HepG2 (cell line): ENCODE results near the gene ADAM10. TPM values are rescaled to one million over a fixed set of nuclear protein-coding genes. Genes with fewer than 3 reads are reported as not detected.
A peak's percentile ranks its signal among the peaks of the same experiment; 100 is the strongest.

Experiments
- ASH2L ChIP-seq: fragments of 300-600, 200-600 bp; sonication (generic); IDR thresholded peaks from 2 replicates; pipeline ENCODE4 v1.7.0; 2017; ENCODE audit warnings: low read depth, mild to moderate bottlenecking, moderate library complexity, mixed read lengths, low read length; ENCODE audit not compliant: insufficient read length
- CHCHD3 ChIP-seq: sonication (generic); formaldehyde crosslinking; IDR thresholded peaks from 2 replicates; pipeline ENCODE4 v1.8.0; 2022; ENCODE audit warnings: mild to moderate bottlenecking, missing genetic modification reagents, moderate library complexity
- GATAD1 ChIP-seq: IDR thresholded peaks from 2 replicates; pipeline ENCODE4 v1.6.1; 2016; ENCODE audit warnings: missing genetic modification reagents, missing compliant biosample characterization
- MEIS2 ChIP-seq: sonication (generic); formaldehyde crosslinking; IDR thresholded peaks from 2 replicates; pipeline ENCODE4 v1.9.0; 2021; ENCODE audit warnings: mild to moderate bottlenecking, missing genetic modification reagents
- PAX8 ChIP-seq: sonication (generic); formaldehyde crosslinking; IDR thresholded peaks from 2 replicates; pipeline ENCODE4 v1.8.0; 2022; ENCODE audit warnings: mild to moderate bottlenecking, missing genetic modification reagents, borderline replicate concordance
- RARG ChIP-seq: sonication (generic); formaldehyde crosslinking; IDR thresholded peaks from 2 replicates; pipeline ENCODE4 v1.4.0; 2020; ENCODE audit warnings: low read depth, mild to moderate bottlenecking, missing genetic modification reagents
- SP5 ChIP-seq: IDR thresholded peaks from 2 replicates; pipeline ENCODE4 v1.6.1; 2016; ENCODE audit warnings: low read depth, borderline replicate concordance
- TERF1 ChIP-seq: sonication (generic); formaldehyde crosslinking; IDR thresholded peaks from 2 replicates; pipeline ENCODE4 v1.8.0; 2022; ENCODE audit warnings: mild to moderate bottlenecking, missing genetic modification reagents, moderate library complexity
- ZIK1 ChIP-seq: sonication (generic); formaldehyde crosslinking; IDR thresholded peaks from 2 replicates; pipeline ENCODE4 v1.5.0; 2020; ENCODE audit warnings: mild to moderate bottlenecking, low read depth, missing genetic modification reagents, borderline replicate concordance
- ZNF207 ChIP-seq: fragments of 450-650 bp; IDR thresholded peaks from 2 replicates; pipeline ENCODE4 v1.6.1; 2016; ENCODE audit warnings: antibody characterized with exemption, borderline replicate concordance
- ZNF329 ChIP-seq: sonication (generic); formaldehyde crosslinking; IDR thresholded peaks from 2 replicates; pipeline ENCODE4 v1.9.0; 2021; ENCODE audit warnings: low read depth, mild to moderate bottlenecking, missing genetic modification reagents
- ZNF451 ChIP-seq: sonication (generic); formaldehyde crosslinking; IDR thresholded peaks from 2 replicates; pipeline ENCODE4 v1.5.0; 2020; ENCODE audit warnings: mild to moderate bottlenecking, missing genetic modification reagents
- ZNF547 ChIP-seq: sonication (generic); formaldehyde crosslinking; IDR thresholded peaks from 2 replicates; pipeline ENCODE4 v1.5.1; 2020; ENCODE audit warnings: mild to moderate bottlenecking, missing genetic modification reagents
- ZNF614 ChIP-seq: IDR thresholded peaks from 2 replicates; pipeline ENCODE4 v1.6.1; 2018; ENCODE audit warnings: missing biosample characterization, missing genetic modification reagents, inconsistent platforms, borderline replicate concordance
- ZNF644 ChIP-seq: IDR thresholded peaks from 2 replicates; pipeline ENCODE4 v1.6.1; 2016; ENCODE audit warnings: low read depth
- ZNF710 ChIP-seq: sonication (generic); formaldehyde crosslinking; IDR thresholded peaks from 2 replicates; pipeline ENCODE4 v1.5.0; 2020; ENCODE audit warnings: mild to moderate bottlenecking, missing genetic modification reagents, borderline replicate concordance
- ZNF720 ChIP-seq: sonication (generic); formaldehyde crosslinking; IDR thresholded peaks from 2 replicates; pipeline ENCODE4 v1.4.0; 2020; ENCODE audit warnings: missing genetic modification reagents
- ZNF747 ChIP-seq: sonication (generic); formaldehyde crosslinking; IDR thresholded peaks from 2 replicates; pipeline ENCODE4 v1.8.1; 2023; ENCODE audit warnings: missing genetic modification reagents, mild to moderate bottlenecking, borderline replicate concordance
- polyA plus RNA-seq, 8 experiments: library from polyadenylated mRNA; depleted of rRNA in 3 of 8; stranded (reverse) in 7 of 8; unstranded in 1 of 8; fragments of >200 nt; fragmentation: Illumina TruSeq in 4 of 8; extraction: Trizol in 4 of 8; gene quantifications; 2 replicates each; pipeline versions ENCODE4 v1.2.1 to v1.2.3, GENCODE V29; 2011 to 2016; ENCODE audit warnings: low read depth in 4 of 8, missing spikeins in 1 of 8, mixed read lengths in 1 of 8; ENCODE audit not compliant: insufficient read depth in 1 of 8
- total RNA-seq, 5 experiments: library from RNA; depleted of rRNA; stranded (reverse); fragments of >200 nt; fragmentation: Illumina TruSeq; extraction: Trizol; gene quantifications; 2 replicates each; pipeline ENCODE4 v1.2.3, GENCODE V29; 2016; ENCODE audit warnings: low read depth in 1 of 5
- TF ChIP-seq, protein P1 (sequence below): sonication (generic); formaldehyde crosslinking; conservative IDR thresholded peaks from 2 replicates; pipeline ENCODE4 v1.8.0; 2022; ENCODE audit warnings: mild to moderate bottlenecking, moderate library complexity, missing genetic modification reagents
- TF ChIP-seq, protein P2 (sequence below): IDR thresholded peaks from 2 replicates; pipeline ENCODE4 v1.6.1; 2016; ENCODE audit warnings: low read depth, control low read depth
- TF ChIP-seq, protein P3 (sequence below): sonication (generic); formaldehyde crosslinking; IDR thresholded peaks from 2 replicates; pipeline ENCODE4 v1.8.0; 2022; ENCODE audit warnings: mild to moderate bottlenecking, missing genetic modification reagents, borderline replicate concordance

Gene ADAM10
- total and polyA plus RNA-seq, 2 of the 13 experiments (the other 11 are each of a cell fraction or from before 2014, with no cell fraction given), result 92.7 to 125 TPM

DNA sequence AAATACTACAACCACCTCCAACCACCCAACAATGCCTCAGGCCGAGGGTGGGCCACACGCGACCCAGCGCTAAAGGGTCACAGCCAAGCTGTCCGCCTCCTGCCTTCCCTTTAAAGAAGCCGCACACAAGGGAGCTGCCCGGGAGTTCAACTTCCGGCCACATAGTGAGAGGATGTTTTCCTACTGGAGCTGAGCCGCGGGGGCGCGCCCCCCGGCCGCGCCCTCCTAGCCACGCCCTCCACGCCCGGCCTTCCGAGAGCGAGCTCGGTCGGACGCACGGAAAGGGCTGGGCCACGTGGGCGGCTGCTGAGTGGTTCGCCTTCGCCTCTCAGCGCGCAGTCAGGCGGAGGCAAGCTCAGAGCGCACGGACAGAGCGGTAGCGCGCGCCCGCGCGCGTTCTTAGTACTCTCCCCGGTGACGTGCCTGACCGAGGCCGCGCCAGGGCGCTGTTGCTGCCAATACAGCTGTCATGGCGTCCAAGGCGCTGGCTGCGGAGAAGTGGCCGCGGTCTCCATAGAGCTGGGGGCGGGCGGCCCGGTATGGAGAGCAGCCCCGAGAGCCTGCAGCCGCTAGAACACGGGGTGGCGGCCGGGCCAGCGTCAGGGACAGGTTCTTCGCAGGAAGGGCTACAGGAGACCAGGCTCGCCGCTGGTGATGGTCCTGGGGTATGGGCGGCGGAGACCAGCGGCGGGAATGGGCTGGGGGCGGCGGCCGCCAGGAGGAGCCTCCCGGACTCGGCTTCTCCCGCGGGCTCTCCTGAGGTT is 21.5 kb upstream of the ADAM10 start, which contains the start of gene MINDY2 (continued):
- TF ChIP-seq PAX8, result peak; percentile 98
- TF ChIP-seq GATAD1, result peak; percentile 45; the same call in 1 of the 2 replicates
- TF ChIP-seq ZNF329, result no peak
- no peak for TF ChIP-seq RARG
- TF ChIP-seq ZNF451, result peak; percentile 61; the same call in 1 of the 2 replicates
- no peak for TF ChIP-seq CHCHD3
- TF ChIP-seq, protein P1, sequence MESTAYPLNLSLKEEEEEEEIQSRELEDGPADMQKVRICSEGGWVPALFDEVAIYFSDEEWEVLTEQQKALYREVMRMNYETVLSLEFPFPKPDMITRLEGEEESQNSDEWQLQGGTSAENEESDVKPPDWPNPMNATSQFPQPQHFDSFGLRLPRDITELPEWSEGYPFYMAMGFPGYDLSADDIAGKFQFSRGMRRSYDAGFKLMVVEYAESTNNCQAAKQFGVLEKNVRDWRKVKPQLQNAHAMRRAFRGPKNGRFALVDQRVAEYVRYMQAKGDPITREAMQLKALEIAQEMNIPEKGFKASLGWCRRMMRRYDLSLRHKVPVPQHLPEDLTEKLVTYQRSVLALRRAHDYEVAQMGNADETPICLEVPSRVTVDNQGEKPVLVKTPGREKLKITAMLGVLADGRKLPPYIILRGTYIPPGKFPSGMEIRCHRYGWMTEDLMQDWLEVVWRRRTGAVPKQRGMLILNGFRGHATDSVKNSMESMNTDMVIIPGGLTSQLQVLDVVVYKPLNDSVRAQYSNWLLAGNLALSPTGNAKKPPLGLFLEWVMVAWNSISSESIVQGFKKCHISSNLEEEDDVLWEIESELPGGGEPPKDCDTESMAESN (CRISPR knock-in tag), result peak; percentile 87
- TF ChIP-seq ZNF207, result no peak
- 0 out of 2 replicates have a peak, but pooled peaks have one; percentile 57 for TF ChIP-seq ZNF614 (CRISPR knock-in tag)
- peak; percentile 26 for TF ChIP-seq ZIK1
- no peak for TF ChIP-seq SP5 (CRISPR knock-in tag)
- peak; percentile 75 for TF ChIP-seq ASH2L
- TF ChIP-seq, protein P2, sequence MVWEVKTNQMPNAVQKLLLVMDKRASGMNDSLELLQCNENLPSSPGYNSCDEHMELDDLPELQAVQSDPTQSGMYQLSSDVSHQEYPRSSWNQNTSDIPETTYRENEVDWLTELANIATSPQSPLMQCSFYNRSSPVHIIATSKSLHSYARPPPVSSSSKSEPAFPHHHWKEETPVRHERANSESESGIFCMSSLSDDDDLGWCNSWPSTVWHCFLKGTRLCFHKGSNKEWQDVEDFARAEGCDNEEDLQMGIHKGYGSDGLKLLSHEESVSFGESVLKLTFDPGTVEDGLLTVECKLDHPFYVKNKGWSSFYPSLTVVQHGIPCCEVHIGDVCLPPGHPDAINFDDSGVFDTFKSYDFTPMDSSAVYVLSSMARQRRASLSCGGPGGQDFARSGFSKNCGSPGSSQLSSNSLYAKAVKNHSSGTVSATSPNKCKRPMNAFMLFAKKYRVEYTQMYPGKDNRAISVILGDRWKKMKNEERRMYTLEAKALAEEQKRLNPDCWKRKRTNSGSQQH (CRISPR knock-in tag), result peak; percentile 9; the same call in 1 of the 2 replicates
- TF ChIP-seq, protein P3, sequence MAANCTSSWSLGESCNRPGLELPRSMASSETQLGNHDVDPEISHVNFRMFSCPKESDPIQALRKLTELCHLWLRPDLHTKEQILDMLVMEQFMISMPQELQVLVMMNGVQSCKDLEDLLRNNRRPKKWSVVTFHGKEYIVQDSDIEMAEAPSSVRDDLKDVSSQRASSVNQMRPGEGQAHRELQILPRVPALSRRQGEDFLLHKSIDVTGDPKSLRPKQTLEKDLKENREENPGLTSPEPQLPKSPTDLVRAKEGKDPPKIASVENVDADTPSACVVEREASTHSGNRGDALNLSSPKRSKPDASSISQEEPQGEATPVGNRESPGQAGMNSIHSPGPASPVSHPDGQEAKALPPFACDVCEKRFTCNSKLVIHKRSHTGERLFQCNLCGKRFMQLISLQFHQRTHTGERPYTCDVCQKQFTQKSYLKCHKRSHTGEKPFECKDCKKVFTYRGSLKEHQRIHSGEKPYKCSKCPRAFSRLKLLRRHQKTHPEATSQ (CRISPR knock-in tag), result no peak; the same call in 1 of the 2 replicates
- no peak for TF ChIP-seq ZNF644 (CRISPR knock-in tag)
- TF ChIP-seq MEIS2 (CRISPR knock-in tag), result peak; percentile 66; the same call in 1 of the 2 replicates
- peak; percentile 81; the same call in 1 of the 2 replicates for TF ChIP-seq ZNF547 (CRISPR knock-in tag)
- no peak for TF ChIP-seq ZNF720 (CRISPR knock-in tag)
- TF ChIP-seq TERF1, result no peak
- TF ChIP-seq ZNF710, result peak; percentile 46; the same call in 1 of the 2 replicates
- TF ChIP-seq ZNF747, result no peak
